GM19438 (cell line): ENCODE results near the gene MALSU1.

Experiments
- ATAC-seq: cut with Tn5 transposase; IDR thresholded peaks from one replicate; pipeline ENCODE4 v1.9.1; 2021; ENCODE audit warnings: low read depth; ENCODE audit not compliant: unreplicated experiment

The MALSU1 gene

GRCh38 chr7:23357190-23358093 lies 58.3 kb downstream of the MALSU1 start:
- ATAC-seq: no peak

- no peak for ATAC-seq
These were observed 59.1 kb downstream of the MALSU1 start for GRCh38 chr7:23358152-23358674.
